NCI-H1105 treated with DMSO at 0.1 percent for 48 hours (cell line): ENCODE measurements around the gene NR4A1.
A peak's percentile ranks its signal among the peaks of the same experiment; 100 is the strongest.

ENCODE experiments used
- DNase-seq: peaks from one replicate; lab custom pipeline; 2025; lab: John Stamatoyannopoulos, UW

The NR4A1 gene

GRCh38 chr12:52018433-52019112 lies 32.7 kb upstream of the NR4A1 start:
- DNase-seq = no peak

- no peak for DNase-seq
Observed at GRCh38 chr12:52019113-52019770, 32.0 kb upstream of the NR4A1 start.

GRCh38 chr12:52020539-52021336 lies 30.5 kb upstream of the NR4A1 start:
- DNase-seq = peak; percentile 29

GRCh38 chr12:52022841-52023181 lies 28.4 kb upstream of the NR4A1 start:
- no peak for DNase-seq

- peak; percentile 46 for DNase-seq
Observed at GRCh38 chr12:52023182-52023975, 27.9 kb upstream of the NR4A1 start.

- no peak for DNase-seq
Observed at GRCh38 chr12:52023976-52024688, 27.1 kb upstream of the NR4A1 start.

- DNase-seq = no peak
Observed at GRCh38 chr12:52024845-52025230, 26.4 kb upstream of the NR4A1 start.

- no peak for DNase-seq
Observed at GRCh38 chr12:52026263-52026662, 25.0 kb upstream of the NR4A1 start.

GRCh38 chr12:52027085-52027843 lies 24.0 kb upstream of the NR4A1 start:
- DNase-seq = no peak

GRCh38 chr12:52029685-52030084 lies 21.6 kb upstream of the NR4A1 start:
- peak; percentile 26 for DNase-seq

- DNase-seq = peak; percentile 13
Observed at GRCh38 chr12:52032446-52032803, 18.8 kb upstream of the NR4A1 start.

- DNase-seq = peak; percentile 77
Observed at GRCh38 chr12:52032804-52033445, 18.3 kb upstream of the NR4A1 start.

- DNase-seq = no peak
Observed at GRCh38 chr12:52033446-52034140, 17.6 kb upstream of the NR4A1 start.

- no peak for DNase-seq
Observed at GRCh38 chr12:52035190-52035589, 16.1 kb upstream of the NR4A1 start.

GRCh38 chr12:52035926-52036325 lies 15.3 kb upstream of the NR4A1 start:
- DNase-seq = no peak

GRCh38 chr12:52036587-52037171 lies 14.6 kb upstream of the NR4A1 start:
- peak; percentile 12 for DNase-seq

- DNase-seq = no peak
Observed at GRCh38 chr12:52037248-52037861, 13.9 kb upstream of the NR4A1 start.

GRCh38 chr12:52038447-52038846 lies 12.8 kb upstream of the NR4A1 start:
- DNase-seq = no peak

- no peak for DNase-seq
Observed at GRCh38 chr12:52041035-52041434, 10.2 kb upstream of the NR4A1 start.
